H1 (cell line): Measurements from ENCODE around the gene WTIP. TPM values are rescaled to one million over a fixed set of nuclear protein-coding genes. Genes with fewer than 3 reads are reported as not detected.

Experiments used
- POU5F1 ChIP-seq: IDR thresholded peaks from 2 replicates; pipeline ENCODE4 v1.6.1; 2011; ENCODE audit warnings: low read depth, mild to moderate bottlenecking, low read length, moderate library complexity
- SP4 ChIP-seq: IDR thresholded peaks from 2 replicates; pipeline ENCODE4 v1.6.1; 2012; ENCODE audit warnings: low read length, inconsistent platforms
- polyA plus RNA-seq, 7 experiments: library from polyadenylated mRNA; depleted of rRNA in 3 of 7; stranded (reverse) in 5 of 7; unstranded in 2 of 7; fragments of >200 nt in 5 of 7; fragments of 200-250 nt in 2 of 7; gene quantifications; 1 replicate in 5 of 7; 2 replicates in 1 of 7; 4 replicates in 1 of 7; pipeline versions ENCODE4 v1.2.1 to v1.2.3, GENCODE V29; 2011 to 2013; ENCODE audit warnings: missing spikeins in 2 of 7, mixed read lengths in 2 of 7
- total RNA-seq: library from RNA; stranded (reverse); fragmentation: NEBNext Ultra II Directional; extraction: Animal tissue kit (Norgen Biotek cat#: 25700); gene quantifications from 2 replicates; pipeline ENCODE4 v1.2.1, GENCODE V29; 2021

Gene WTIP
- total and polyA plus RNA-seq, 2 of the 8 experiments (the other 6 are each of a cell fraction or from before 2014, with no cell fraction given): 8.7 to 15.4 TPM

DNA sequence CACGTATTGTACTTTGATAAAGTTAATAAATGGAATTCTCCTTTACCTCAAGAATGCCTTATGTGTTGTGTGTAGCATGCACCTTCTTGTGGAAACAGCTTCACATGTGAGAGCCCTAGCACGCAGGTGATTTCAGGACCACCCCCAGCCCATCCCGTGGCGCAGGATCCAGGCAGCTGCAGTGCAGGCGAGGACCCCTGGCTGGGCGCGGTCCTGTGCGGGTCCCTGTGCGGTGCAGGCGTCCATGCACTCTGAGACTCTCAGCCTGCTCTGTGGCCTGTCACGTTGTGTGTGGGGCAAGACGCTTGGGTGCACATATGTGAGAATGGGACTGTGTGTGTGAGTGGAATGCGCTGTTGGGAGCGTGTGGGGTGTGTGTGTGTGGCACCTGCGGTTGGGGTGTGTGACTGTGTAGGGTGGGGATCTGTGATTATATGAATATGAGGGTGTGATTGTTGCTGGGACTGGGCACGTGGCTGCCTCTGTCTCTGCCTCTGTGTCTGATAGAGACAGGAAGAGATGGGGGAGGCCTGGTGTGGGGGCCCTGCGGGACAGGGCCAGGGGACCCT lies 30.8 kb downstream of the WTIP start (continued):
- TF ChIP-seq POU5F1: no peak
- TF ChIP-seq SP4: no peak
